ENCODE data around the gene ZBTB46.
"Not testable (repeated sequence)": the region's sequence is repeated elsewhere in the genome, so short reads cannot be mapped to it uniquely, and the experiment has no call there.

Gene ZBTB46

GRCh38 chr20:63734111-63734945 is 96.7 kb downstream of the ZBTB46 start:
- no peak for DNase-seq (ENCODE audit: low read depth)

GRCh38 chr20:63733579-63734081 is 97.4 kb downstream of the ZBTB46 start:
- DNase-seq (ENCODE audit: low read depth), result no peak

GRCh38 chr20:63733117-63733516 is 97.9 kb downstream of the ZBTB46 start:
- no peak for DNase-seq (ENCODE audit: low read depth)

GRCh38 chr20:63732118-63733095 is 98.7 kb downstream of the ZBTB46 start:
- no peak for DNase-seq (ENCODE audit: low read depth)

- no peak for DNase-seq (ENCODE audit: low read depth)
Observed at GRCh38 chr20:63731410-63731809, 99.7 kb downstream of the ZBTB46 start.

- not testable (repeated sequence) for DNase-seq (ENCODE audit: low read depth)
Observed at GRCh38 chr20:63730189-63730733, 100.8 kb downstream of the ZBTB46 start.

- DNase-seq (ENCODE audit: low read depth), result not testable (repeated sequence)
Observed at GRCh38 chr20:63722967-63723622, 108.0 kb downstream of the ZBTB46 start.

- DNase-seq (ENCODE audit: low read depth), result no peak
Observed at GRCh38 chr20:63718996-63719395, 112.1 kb downstream of the ZBTB46 start.

- DNase-seq (ENCODE audit: low read depth), result no peak
Observed at GRCh38 chr20:63714858-63715257, 116.2 kb downstream of the ZBTB46 start.

- no peak for DNase-seq (ENCODE audit: low read depth)
Observed at GRCh38 chr20:63712191-63712590, 118.9 kb downstream of the ZBTB46 start.

GRCh38 chr20:63711085-63711645 is 119.9 kb downstream of the ZBTB46 start:
- DNase-seq (ENCODE audit: low read depth), result no peak

GRCh38 chr20:63709149-63709527 is 121.9 kb downstream of the ZBTB46 start:
- no peak for DNase-seq (ENCODE audit: low read depth)

- DNase-seq (ENCODE audit: low read depth), result no peak
Observed at GRCh38 chr20:63708301-63709148, 122.5 kb downstream of the ZBTB46 start.

GRCh38 chr20:63707558-63708300 is 123.3 kb downstream of the ZBTB46 start, which contains the start of the genes ARFRP1 and ZGPAT:
ARFRP1 (minus strand) TSS chr20:63707976; CDS start chr20:63707091, 885 bp downstream.
ZGPAT (plus strand) TSS chr20:63708039; CDS start chr20:63708581, 542 bp downstream.
- DNase-seq (ENCODE audit: low read depth), result peak; percentile 60

- DNase-seq (ENCODE audit: low read depth), result no peak
Observed at GRCh38 chr20:63706852-63707557, 124.1 kb downstream of the ZBTB46 start.

- no peak for DNase-seq (ENCODE audit: low read depth)
Observed at GRCh38 chr20:63706027-63706695, 124.9 kb downstream of the ZBTB46 start.

- DNase-seq (ENCODE audit: low read depth), result no peak
Observed at GRCh38 chr20:63705232-63706026, 125.6 kb downstream of the ZBTB46 start.
